Activated gamma-delta T cell treated with anti-CD3 and anti-CD28 coated beads, Interleukin-2, amount 50 U/mL, for 16 hours (primary cell): ENCODE results near the gene EYA2.

Experiments used
- DNase-seq: peaks from one replicate; pipeline ENCODE4 v3.0.0-alpha.2; 2020; ENCODE audit warnings: low read depth

The EYA2 gene

GRCh38 chr20:46979603-46980241, 85.1 kb downstream of the EYA2 start:
- no peak for DNase-seq

GRCh38 chr20:46981184-46981583, 86.5 kb downstream of the EYA2 start:
- no peak for DNase-seq

GRCh38 chr20:46983466-46983865, 88.8 kb downstream of the EYA2 start:
- DNase-seq = no peak

- DNase-seq = no peak
These were observed 89.8 kb downstream of the EYA2 start for GRCh38 chr20:46984405-46984804.

- no peak for DNase-seq
These were observed 90.6 kb downstream of the EYA2 start for GRCh38 chr20:46985250-46985649.

- no peak for DNase-seq
These were observed 91.0 kb downstream of the EYA2 start for GRCh38 chr20:46985671-46986070.

- DNase-seq = no peak
These were observed 92.4 kb downstream of the EYA2 start for GRCh38 chr20:46987001-46987400.

- DNase-seq = no peak
These were observed 95.5 kb downstream of the EYA2 start for GRCh38 chr20:46990017-46990595.

GRCh38 chr20:46990596-46991104, 96.0 kb downstream of the EYA2 start:
- no peak for DNase-seq

- no peak for DNase-seq
These were observed 96.5 kb downstream of the EYA2 start for GRCh38 chr20:46991168-46991567.

GRCh38 chr20:46991880-46992639, 97.4 kb downstream of the EYA2 start:
- DNase-seq = no peak

GRCh38 chr20:46992640-46993035, 98.0 kb downstream of the EYA2 start:
- DNase-seq = no peak

GRCh38 chr20:46993465-46994095, 98.9 kb downstream of the EYA2 start:
- no peak for DNase-seq

- no peak for DNase-seq
These were observed 99.7 kb downstream of the EYA2 start for GRCh38 chr20:46994341-46994740.

- DNase-seq = no peak
These were observed 101.0 kb downstream of the EYA2 start for GRCh38 chr20:46995561-46996142.

- DNase-seq = no peak
These were observed 102.5 kb downstream of the EYA2 start for GRCh38 chr20:46997187-46997586.

GRCh38 chr20:46998477-46999240, 104.0 kb downstream of the EYA2 start:
- no peak for DNase-seq

GRCh38 chr20:46999801-47000465, 105.3 kb downstream of the EYA2 start:
- no peak for DNase-seq

- no peak for DNase-seq
These were observed 108.6 kb downstream of the EYA2 start for GRCh38 chr20:47003223-47003622.

- DNase-seq = no peak
These were observed 109.5 kb downstream of the EYA2 start for GRCh38 chr20:47004179-47004578.
